Measurements from ENCODE around the gene SFMBT2.

- TF ChIP-seq, protein P1, sequence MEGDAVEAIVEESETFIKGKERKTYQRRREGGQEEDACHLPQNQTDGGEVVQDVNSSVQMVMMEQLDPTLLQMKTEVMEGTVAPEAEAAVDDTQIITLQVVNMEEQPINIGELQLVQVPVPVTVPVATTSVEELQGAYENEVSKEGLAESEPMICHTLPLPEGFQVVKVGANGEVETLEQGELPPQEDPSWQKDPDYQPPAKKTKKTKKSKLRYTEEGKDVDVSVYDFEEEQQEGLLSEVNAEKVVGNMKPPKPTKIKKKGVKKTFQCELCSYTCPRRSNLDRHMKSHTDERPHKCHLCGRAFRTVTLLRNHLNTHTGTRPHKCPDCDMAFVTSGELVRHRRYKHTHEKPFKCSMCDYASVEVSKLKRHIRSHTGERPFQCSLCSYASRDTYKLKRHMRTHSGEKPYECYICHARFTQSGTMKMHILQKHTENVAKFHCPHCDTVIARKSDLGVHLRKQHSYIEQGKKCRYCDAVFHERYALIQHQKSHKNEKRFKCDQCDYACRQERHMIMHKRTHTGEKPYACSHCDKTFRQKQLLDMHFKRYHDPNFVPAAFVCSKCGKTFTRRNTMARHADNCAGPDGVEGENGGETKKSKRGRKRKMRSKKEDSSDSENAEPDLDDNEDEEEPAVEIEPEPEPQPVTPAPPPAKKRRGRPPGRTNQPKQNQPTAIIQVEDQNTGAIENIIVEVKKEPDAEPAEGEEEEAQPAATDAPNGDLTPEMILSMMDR (IDR thresholded peaks at IDR 0.05; ENCODE audit: low read depth, low read length, poor library complexity, severe bottlenecking): no peak
- TF ChIP-seq EZH2phosphoT487 (IDR thresholded peaks at IDR 0.05; ENCODE audit: borderline replicate concordance, low read length): no peak
Measured at GRCh38 chr10:7311218-7311849, 99.5 kb downstream of the SFMBT2 start.
